CD4-positive, CD25-positive, alpha-beta regulatory T cell (primary cell): ENCODE data around the gene RASAL2. TPM values are rescaled to one million over a fixed set of nuclear protein-coding genes. Genes with fewer than 3 reads are reported as not detected.
"Not testable (repeated sequence)": the region's sequence is repeated elsewhere in the genome, so short reads cannot be mapped to it uniquely, and the experiment has no call there.

Experiments
- ATAC-seq, 2 donors: fragments of 150-1000 bp; cut with Tn5 transposase; one replicate each; pipeline ENCODE4 v1.10.0; 2021; ENCODE audit warnings: low read depth in 2 of 2, moderate number of reproducible peaks in 2 of 2, moderate library complexity in 1 of 2
- DNase-seq, 3 donors: peaks; one replicate each; pipeline versions ENCODE4 v3.0.0 to v3.0.0-alpha.2; 2012 to 2022; ENCODE audit warnings: mixed read lengths in 1 of 3
- H3K27ac ChIP-seq: one replicate; pipeline ENCODE4 v1.7.0; 2013; ENCODE audit warnings: mild to moderate bottlenecking, low read length; ENCODE audit not compliant: insufficient read depth, poor library complexity, severe bottlenecking
- H3K27me3 ChIP-seq: one replicate; pipeline ENCODE4 v1.7.0; 2013; ENCODE audit warnings: low read length; ENCODE audit not compliant: control insufficient read depth, insufficient read depth
- H3K36me3 ChIP-seq: one replicate; pipeline ENCODE4 v1.7.0; 2013; ENCODE audit warnings: mild to moderate bottlenecking, low read length, moderate library complexity; ENCODE audit not compliant: control insufficient read depth, insufficient read depth
- H3K4me1 ChIP-seq: 2 replicates; pipeline ENCODE4 v1.7.0; 2013; ENCODE audit warnings: mild to moderate bottlenecking, low read length; ENCODE audit not compliant: insufficient read depth, control insufficient read depth, poor library complexity, severe bottlenecking
- H3K4me3 ChIP-seq: one replicate; pipeline ENCODE4 v1.7.0; 2013; ENCODE audit warnings: low read depth, mild to moderate bottlenecking, low read length, moderate library complexity
- H3K9me3 ChIP-seq, 2 experiments: 1 replicate in 1 of 2; 2 replicates in 1 of 2; pipeline ENCODE4 v1.7.0; 2013; ENCODE audit warnings: low read length in 2 of 2, mild to moderate bottlenecking in 1 of 2, moderate library complexity in 1 of 2; ENCODE audit not compliant: control insufficient read depth in 2 of 2
- H3K27ac Mint-ChIP-seq, 3 donors: one replicate each; pipeline ENCODE4 v1.8.0; 2020 to 2022; ENCODE audit warnings: mild to moderate bottlenecking in 3 of 3, mixed read lengths in 3 of 3, moderate library complexity in 2 of 3
- H3K27me3 Mint-ChIP-seq: one replicate; pipeline ENCODE4 v1.8.0; 2022; ENCODE audit warnings: mild to moderate bottlenecking, mixed read lengths
- H3K36me3 Mint-ChIP-seq: one replicate; pipeline ENCODE4 v1.8.0; 2020; ENCODE audit warnings: mixed read lengths
- H3K4me1 Mint-ChIP-seq, 4 donors: one replicate each; pipeline ENCODE4 v1.8.0; 2020 to 2022; ENCODE audit warnings: mixed read lengths in 4 of 4, mild to moderate bottlenecking in 1 of 4
- H3K4me3 Mint-ChIP-seq, 4 donors: one replicate each; pipeline ENCODE4 v1.8.0; 2020 to 2022; ENCODE audit warnings: mild to moderate bottlenecking in 4 of 4, mixed read lengths in 4 of 4, moderate library complexity in 3 of 4
- H3K9me3 Mint-ChIP-seq, 7 donors: one replicate each; pipeline ENCODE4 v1.8.0; 2020 to 2022; ENCODE audit warnings: mixed read lengths in 7 of 7, mild to moderate bottlenecking in 3 of 7, moderate library complexity in 2 of 7
- polyA plus RNA-seq, 4 donors: library from polyadenylated mRNA; unstranded; fragments of 300-500 nt; fragmentation: Illumina TruSeq; gene quantifications; one replicate each; pipeline ENCODE4 v1.2.3, GENCODE V29; 2021
- total RNA-seq: library from RNA; stranded (reverse); gene quantifications from one replicate; pipeline ENCODE4 v1.2.3, GENCODE V29; 2022

RASAL2 gene
- total and polyA plus RNA-seq, 5 donors from 2014 or later: not detected

DNA sequence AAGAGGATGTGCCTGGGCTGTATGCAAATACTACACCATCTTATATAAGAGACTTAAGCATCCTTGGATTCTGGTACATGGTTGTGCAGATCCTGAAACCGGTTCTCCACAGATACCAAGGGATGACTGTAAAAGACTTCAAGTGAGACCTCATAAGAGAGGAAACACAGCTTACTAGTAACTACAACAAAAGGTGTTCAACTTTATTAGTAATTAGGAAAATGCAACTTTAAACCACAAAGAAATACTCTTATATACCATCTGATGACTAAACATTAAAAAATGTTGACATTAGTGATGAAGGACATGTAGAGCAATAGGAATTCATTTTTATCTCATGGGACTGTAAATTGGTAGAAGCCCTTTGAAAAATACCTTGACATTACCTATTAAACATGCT, 102.7 kb downstream of the RASAL2 start:
- no peak for ATAC-seq

GRCh38 chr1:178202095-178202494, 108.2 kb downstream of the RASAL2 start:
- not testable (repeated sequence) for DNase-seq, H3K4me1 Mint-ChIP-seq, H3K27ac Mint-ChIP-seq, H3K27me3 ChIP-seq, H3K27ac ChIP-seq, H3K36me3 ChIP-seq, H3K4me1 ChIP-seq, H3K27me3 Mint-ChIP-seq, H3K9me3 ChIP-seq, H3K4me3 ChIP-seq, H3K4me3 Mint-ChIP-seq, ATAC-seq, H3K36me3 Mint-ChIP-seq
- peaks cover 4 to 26% (median 13%) of the 10 kb centered on the region in 7 donors for H3K9me3 Mint-ChIP-seq

More for the DNA sequence above, 102.7 kb downstream of the RASAL2 start:
- Mint-ChIP-seq H3K4me3 (no peak overlapping the region), H3K4me1 (no peaks in the 10 kb centered on the region), H3K36me3 (no peaks in the 10 kb centered on the region), H3K27me3 (no peaks in the 10 kb centered on the region), H3K9me3 (peaks cover 0 to 16% (median 9%) of the 10 kb centered on the region in 7 donors), H3K27ac (no peak overlapping the region)
- Histone ChIP-seq H3K27ac (no peak overlapping the region), H3K4me1 (no peaks in the 10 kb centered on the region), H3K27me3 (no peaks in the 10 kb centered on the region), H3K36me3 (no peaks in the 10 kb centered on the region), H3K9me3 (no peaks in the 10 kb centered on the region), H3K4me3 (no peak overlapping the region)
- DNase-seq: no peak

GRCh38 chr1:178202546-178202945, 108.6 kb downstream of the RASAL2 start:
- H3K4me3 Mint-ChIP-seq, H3K9me3 ChIP-seq, ATAC-seq, DNase-seq, H3K4me1 ChIP-seq, H3K36me3 ChIP-seq, H3K27me3 ChIP-seq, H3K4me3 ChIP-seq, H3K4me1 Mint-ChIP-seq, H3K27me3 Mint-ChIP-seq, H3K27ac ChIP-seq, H3K36me3 Mint-ChIP-seq, H3K27ac Mint-ChIP-seq: not testable (repeated sequence)
- H3K9me3 Mint-ChIP-seq: peaks cover 4 to 26% (median 13%) of the 10 kb centered on the region in 7 donors

GRCh38 chr1:178208269-178208856, 114.5 kb downstream of the RASAL2 start:
- H3K36me3 Mint-ChIP-seq, H3K27ac ChIP-seq, H3K4me1 ChIP-seq, H3K36me3 ChIP-seq, DNase-seq, H3K27me3 Mint-ChIP-seq, H3K4me3 ChIP-seq, H3K27ac Mint-ChIP-seq, H3K4me3 Mint-ChIP-seq, ATAC-seq, H3K27me3 ChIP-seq, H3K4me1 Mint-ChIP-seq: not testable (repeated sequence)
- peaks cover 7 to 15% of the 10 kb centered on the region in 2 experiments for H3K9me3 ChIP-seq
- H3K9me3 Mint-ChIP-seq: peaks cover 5 to 41% (median 14%) of the 10 kb centered on the region in 7 donors

DNA sequence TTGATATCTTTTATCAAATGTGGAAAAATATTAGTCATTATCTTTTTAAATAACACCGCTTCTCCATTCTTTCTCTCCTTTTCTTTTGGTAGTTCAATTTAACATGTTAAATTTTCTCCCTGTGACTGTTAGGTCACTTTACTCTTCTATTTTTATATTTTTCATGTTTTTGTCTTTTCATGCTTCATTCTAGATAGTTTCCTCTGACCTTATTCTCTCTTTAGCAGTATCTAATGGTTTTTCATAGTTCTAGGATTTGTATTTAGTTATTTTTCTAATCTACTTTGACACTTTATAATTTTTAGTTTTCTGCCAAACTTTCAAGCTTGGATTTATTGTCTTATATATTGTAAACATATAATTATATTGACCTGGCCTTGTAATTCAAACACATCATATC, 116.0 kb downstream of the RASAL2 start:
- Mint-ChIP-seq H3K4me1 (no peaks in the 10 kb centered on the region), H3K36me3 (no peaks in the 10 kb centered on the region), H3K9me3 (peaks cover 5 to 41% (median 10%) of the 10 kb centered on the region in 7 donors)

GRCh38 chr1:178218550-178218949, 124.6 kb downstream of the RASAL2 start:
- no peaks in the 10 kb centered on the region for H3K4me1 Mint-ChIP-seq

More for the DNA sequence above, 116.0 kb downstream of the RASAL2 start:
- DNase-seq (no peak), ATAC-seq (no peak)
- Histone ChIP-seq H3K9me3 (peaks cover 7 to 15% of the 10 kb centered on the region in 2 experiments), H3K27me3 (no peaks in the 10 kb centered on the region), H3K4me1 (no peaks in the 10 kb centered on the region), H3K36me3 (no peaks in the 10 kb centered on the region), H3K27ac (no peak overlapping the region), H3K4me3 (no peak overlapping the region)
- H3K27me3 Mint-ChIP-seq: no peaks in the 10 kb centered on the region
- H3K27ac Mint-ChIP-seq: no peak overlapping the region
- no peak overlapping the region for H3K4me3 Mint-ChIP-seq

DNA sequence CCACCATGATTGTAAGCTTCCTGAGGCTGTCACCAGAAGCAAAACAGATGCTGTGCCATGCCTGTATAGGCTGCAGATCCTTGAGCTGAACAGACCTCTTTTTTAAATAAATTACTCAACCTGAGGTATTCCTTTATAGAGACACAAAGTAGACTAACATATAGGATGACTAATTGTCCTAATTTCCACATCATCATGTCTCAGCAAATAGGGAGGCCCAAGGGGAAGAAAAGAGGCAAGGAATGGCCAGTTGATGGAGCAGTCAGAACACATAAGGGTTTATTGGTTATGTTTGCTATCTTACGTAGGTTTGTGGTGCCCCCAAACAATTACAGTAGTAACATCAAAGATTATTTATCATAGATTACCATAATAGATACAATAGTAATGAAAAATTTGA, 126.2 kb downstream of the RASAL2 start:
- Mint-ChIP-seq H3K4me3 (no peak overlapping the region), H3K27me3 (no peaks in the 10 kb centered on the region), H3K9me3 (peaks cover 0 to 9% (median 3%) of the 10 kb centered on the region in 7 donors), H3K4me1 (no peaks in the 10 kb centered on the region), H3K36me3 (no peaks in the 10 kb centered on the region), H3K27ac (no peak overlapping the region)
- no peak for ATAC-seq
- Histone ChIP-seq H3K27me3 (no peaks in the 10 kb centered on the region), H3K27ac (no peak overlapping the region), H3K4me3 (no peak overlapping the region), H3K9me3 (no peaks in the 10 kb centered on the region), H3K36me3 (no peaks in the 10 kb centered on the region), H3K4me1 (no peaks in the 10 kb centered on the region)
- DNase-seq: no peak

More at GRCh38 chr1:178218550-178218949, 124.6 kb downstream of the RASAL2 start:
- Histone ChIP-seq H3K27ac (no peak overlapping the region), H3K9me3 (no peaks in the 10 kb centered on the region), H3K4me3 (no peak overlapping the region), H3K27me3 (no peaks in the 10 kb centered on the region), H3K36me3 (no peaks in the 10 kb centered on the region), H3K4me1 (no peaks in the 10 kb centered on the region)
- Mint-ChIP-seq H3K9me3 (peaks cover 0 to 6% (median 3%) of the 10 kb centered on the region in 7 donors), H3K4me3 (no peak overlapping the region), H3K36me3 (no peaks in the 10 kb centered on the region), H3K27ac (no peak overlapping the region), H3K27me3 (no peaks in the 10 kb centered on the region)
- DNase-seq (no peak), ATAC-seq (no peak)

DNA sequence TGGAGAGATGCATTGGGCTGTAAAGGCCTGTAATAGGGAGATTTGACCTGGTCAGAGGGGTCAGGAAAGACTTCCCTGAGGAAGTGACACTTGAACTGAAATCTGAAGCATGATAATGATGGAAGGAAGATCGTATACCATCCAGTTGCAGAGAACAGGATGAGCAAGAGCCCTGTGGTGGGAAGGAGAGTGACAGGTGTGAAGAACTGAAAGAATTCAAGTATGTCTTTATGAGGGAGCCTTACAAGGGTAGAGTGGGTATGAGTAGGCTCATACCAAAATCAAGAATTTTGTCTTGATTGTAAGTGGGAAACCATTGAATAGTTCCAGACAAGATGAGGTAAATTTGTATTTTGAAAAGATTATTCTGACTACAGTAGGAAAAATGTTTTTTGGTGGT, 129.4 kb downstream of the RASAL2 start:
- ATAC-seq: no peak
- Mint-ChIP-seq H3K36me3 (no peaks in the 10 kb centered on the region), H3K4me1 (no peaks in the 10 kb centered on the region), H3K9me3 (peaks cover 0 to 9% (median 1%) of the 10 kb centered on the region in 7 donors), H3K4me3 (no peak overlapping the region), H3K27me3 (no peaks in the 10 kb centered on the region), H3K27ac (no peak overlapping the region)
- Histone ChIP-seq H3K4me3 (no peak overlapping the region), H3K27me3 (no peaks in the 10 kb centered on the region), H3K36me3 (no peaks in the 10 kb centered on the region), H3K9me3 (no peaks in the 10 kb centered on the region), H3K4me1 (no peaks in the 10 kb centered on the region), H3K27ac (no peak overlapping the region)
- DNase-seq: no peak
